Pancreas (tissue), 10 donors: Measurements from ENCODE around the gene DLGAP4. TPM values are rescaled to one million over a fixed set of nuclear protein-coding genes. Genes with fewer than 3 reads are reported as not detected.

Experiments used
- ATAC-seq, 4 donors: fragments of 200-7000 bp; cut with Tn5 transposase; one replicate each; pipeline versions ENCODE4 v1.8.0 to v1.9.1; 2020; ENCODE audit warnings: mild to moderate bottlenecking in 4 of 4, moderate library complexity in 4 of 4
- DNase-seq, 6 donors: peaks; one replicate each; pipeline ENCODE4 v3.0.0-alpha.2; 2020
- FAIRE-seq: peaks from 2 replicates; lab custom pipeline; 2012; peaks lifted over from hg19 to GRCh38; lab: Jason Lieb, UNC
- H3K27ac ChIP-seq, 4 donors: fragments of 200-600 bp; sonication (generic); 1 replicate in 3 of 4; 2 replicates in 1 of 4; pipeline versions ENCODE4 v1.5.0 to v1.8.0; 2020
- H3K27me3 ChIP-seq, 4 donors: fragments of 200-600 bp; one replicate each; pipeline ENCODE4 v1.8.0; 2021
- H3K36me3 ChIP-seq, 3 donors: fragments of 200-600 bp; sonication (generic) in 1 of 3; one replicate each; pipeline versions ENCODE4 v1.5.0 to v1.8.0; 2020 to 2021
- H3K4me1 ChIP-seq, 3 donors: fragments of 200-600 bp; one replicate each; pipeline ENCODE4 v1.8.0; 2021
- H3K4me3 ChIP-seq, 4 donors: fragments of 200-600 bp; sonication (generic) in 2 of 4; one replicate each; pipeline versions ENCODE4 v1.5.0 to v1.8.0; 2020 to 2021
- H3K9me3 ChIP-seq, 4 donors: fragments of 200-600 bp; one replicate each; pipeline ENCODE4 v1.8.0; 2021
- WGBS, 2 donors: extraction: QIAGEN DNeasy Blood & Tissue Kit; methylation state at CpG; one replicate each; pipeline ENCODE4 v1.1.7; 2013; 5-methylcytosine and 5-hydroxymethylcytosine counted together
- intact Hi-C, 3 donors: fragments of 100-400 bp; cut with DNase I; formaldehyde crosslinking; loops; one replicate each; pipeline versions ENCODE4 v1.11.1 to v1.14.2; 2022
- polyA plus RNA-seq, 2 donors: library from polyadenylated mRNA; stranded (reverse); fragments of 200-250 nt; gene quantifications; one replicate each; pipeline ENCODE4 v1.2.3, GENCODE V29; 2013
- total RNA-seq, 6 donors: library from RNA; stranded (reverse); fragmentation: NEBNext Ultra II Directional in 4 of 6; extraction: Animal tissue kit (Norgen Biotek cat#: 25700) in 4 of 6; gene quantifications; one replicate each; pipeline versions ENCODE4 v1.2.1 to v1.2.4, GENCODE V29; 2021 to 2023
- TF ChIP-seq, protein P1 (sequence below), 4 donors: fragments of 200-600 bp; sonication (generic) in 3 of 4; IDR thresholded peaks; one replicate each; pipeline versions ENCODE4 v1.5.0 to v1.8.0; 2021; ENCODE audit warnings: antibody characterized with exemption in 4 of 4
- donor health status: healthy with polysubstance abuse.
- donor health status: DM: no; HTN: no; CAD: no; lungs with moderate emphysema.
- donor health status: DM: no; HTN: no; CAD: no.
- donor health status: control.
- donor health status: control.
- donor health status: Bipolar disorder and iron deficiency.
- donor health status: DM: yes; HTN: yes; CAD: no.
- donor health status: DM: no; HTN: no; CAD: no.
- donor health status: DM: no; HTN: no; CAD: no.
- donor health status: DM: yes; HTN: yes; CAD: no.

DLGAP4 gene
- total and polyA plus RNA-seq, 8 donors: 28.6 to 49.5 (median 42.6) TPM

DNA sequence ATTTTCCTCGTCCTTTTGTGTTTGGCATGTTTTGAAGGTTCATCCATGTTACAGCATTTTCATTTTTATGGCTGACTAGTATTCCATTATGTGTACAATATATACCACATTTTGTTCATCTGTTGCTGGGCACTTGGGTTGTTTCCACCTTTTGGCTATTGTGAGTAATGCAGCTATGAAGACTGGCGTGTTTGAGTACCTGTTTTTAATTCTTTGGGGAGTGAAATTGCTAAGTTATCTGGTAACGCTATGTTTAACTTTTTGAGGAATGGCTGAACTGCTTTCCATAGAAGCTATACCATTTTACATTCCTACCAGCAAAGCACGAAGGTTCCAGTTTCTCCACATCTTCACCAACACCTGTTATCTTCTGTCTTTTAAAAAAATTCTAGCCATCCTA, 198.2 kb downstream of the DLGAP4 start:
- no peaks in the 10 kb centered on the region for H3K27me3 ChIP-seq
- DNase-seq (no peak), FAIRE-seq (no peak), ATAC-seq (no peak)
- H3K27ac ChIP-seq: no peak overlapping the region
- H3K4me3 ChIP-seq: no peak overlapping the region
- WGBS, 2 donors: 87 to 91% methylated on average over 4 of the region's 4 CpGs
- peaks cover 0 to 25% (median 5%) of the 10 kb centered on the region in 3 donors for H3K36me3 ChIP-seq
- TF ChIP-seq, protein P1, sequence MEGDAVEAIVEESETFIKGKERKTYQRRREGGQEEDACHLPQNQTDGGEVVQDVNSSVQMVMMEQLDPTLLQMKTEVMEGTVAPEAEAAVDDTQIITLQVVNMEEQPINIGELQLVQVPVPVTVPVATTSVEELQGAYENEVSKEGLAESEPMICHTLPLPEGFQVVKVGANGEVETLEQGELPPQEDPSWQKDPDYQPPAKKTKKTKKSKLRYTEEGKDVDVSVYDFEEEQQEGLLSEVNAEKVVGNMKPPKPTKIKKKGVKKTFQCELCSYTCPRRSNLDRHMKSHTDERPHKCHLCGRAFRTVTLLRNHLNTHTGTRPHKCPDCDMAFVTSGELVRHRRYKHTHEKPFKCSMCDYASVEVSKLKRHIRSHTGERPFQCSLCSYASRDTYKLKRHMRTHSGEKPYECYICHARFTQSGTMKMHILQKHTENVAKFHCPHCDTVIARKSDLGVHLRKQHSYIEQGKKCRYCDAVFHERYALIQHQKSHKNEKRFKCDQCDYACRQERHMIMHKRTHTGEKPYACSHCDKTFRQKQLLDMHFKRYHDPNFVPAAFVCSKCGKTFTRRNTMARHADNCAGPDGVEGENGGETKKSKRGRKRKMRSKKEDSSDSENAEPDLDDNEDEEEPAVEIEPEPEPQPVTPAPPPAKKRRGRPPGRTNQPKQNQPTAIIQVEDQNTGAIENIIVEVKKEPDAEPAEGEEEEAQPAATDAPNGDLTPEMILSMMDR (IDR thresholded peaks at IDR 0.05): no peak
- intact Hi-C loops: no loop called here
- no peaks in the 10 kb centered on the region for H3K9me3 ChIP-seq
- no peaks in the 10 kb centered on the region for H3K4me1 ChIP-seq

DNA sequence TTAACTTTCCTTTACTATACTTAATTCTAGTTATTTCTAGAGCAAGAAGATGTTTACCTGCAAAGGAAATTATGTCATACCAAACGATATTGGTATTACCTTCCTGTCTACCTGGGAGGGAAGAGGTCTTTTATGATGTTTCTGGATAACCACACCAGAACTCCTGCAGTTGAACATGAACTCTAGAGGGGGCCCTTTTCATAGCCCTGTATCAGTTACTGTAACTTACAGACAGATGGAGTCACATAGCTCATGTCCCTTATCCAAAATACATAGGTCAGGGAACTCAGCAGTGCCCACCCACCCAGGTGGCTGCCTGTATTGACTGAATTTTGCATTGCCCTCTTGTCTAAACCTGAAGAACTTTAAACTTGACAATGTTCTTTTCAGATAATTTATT, 200.1 kb downstream of the DLGAP4 start:
- ATAC-seq (peak in 1 of 4 donors; percentile 38), DNase-seq (no peak), FAIRE-seq (no peak)
- 43 to 52% methylated on average over 1 of the region's 1 CpG for WGBS, 2 donors
- peaks cover 0 to 19% (median 5%) of the 10 kb centered on the region in 3 donors for H3K36me3 ChIP-seq
- intact Hi-C loops: no loop called here
- no peak overlapping the region for H3K27ac ChIP-seq
- no peak overlapping the region for H3K4me3 ChIP-seq
- H3K4me1 ChIP-seq: no peaks in the 10 kb centered on the region
- H3K27me3 ChIP-seq: no peaks in the 10 kb centered on the region
- H3K9me3 ChIP-seq: no peaks in the 10 kb centered on the region
- TF ChIP-seq, protein P1 (IDR thresholded peaks at IDR 0.05): no peak

DNA sequence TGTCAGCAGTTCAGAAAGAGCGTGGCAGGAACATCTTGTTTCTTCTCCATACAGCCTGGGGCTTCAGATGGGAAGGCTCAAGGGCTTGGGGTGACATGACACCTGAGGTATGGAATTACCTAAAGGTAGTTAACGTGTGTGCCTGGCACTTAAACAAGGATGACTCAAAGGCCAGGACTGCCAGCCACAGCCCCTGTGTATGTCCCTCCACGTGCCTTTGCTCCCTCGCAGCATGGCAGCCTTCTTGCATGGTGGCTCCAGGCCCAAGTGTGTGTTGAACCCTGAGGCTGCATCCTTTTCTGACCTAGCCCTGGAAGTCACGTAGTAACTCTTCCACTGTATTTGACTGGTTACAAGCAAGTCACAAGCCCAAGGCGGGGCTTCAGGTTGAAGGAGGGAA, 201.6 kb downstream of the DLGAP4 start:
- Histone ChIP-seq H3K4me1 (no peaks in the 10 kb centered on the region), H3K4me3 (no peak overlapping the region), H3K27ac (no peak overlapping the region), H3K27me3 (no peaks in the 10 kb centered on the region), H3K9me3 (no peaks in the 10 kb centered on the region), H3K36me3 (peaks cover 0 to 26% (median 5%) of the 10 kb centered on the region in 3 donors)
- TF ChIP-seq, protein P1 (IDR thresholded peaks at IDR 0.05): no peak
- DNase-seq (no peak), FAIRE-seq (no peak), ATAC-seq (no peak)
- 88 to 98% methylated on average over 6 of the region's 6 CpGs for WGBS, 2 donors
- intact Hi-C loops: no loop called here

DNA sequence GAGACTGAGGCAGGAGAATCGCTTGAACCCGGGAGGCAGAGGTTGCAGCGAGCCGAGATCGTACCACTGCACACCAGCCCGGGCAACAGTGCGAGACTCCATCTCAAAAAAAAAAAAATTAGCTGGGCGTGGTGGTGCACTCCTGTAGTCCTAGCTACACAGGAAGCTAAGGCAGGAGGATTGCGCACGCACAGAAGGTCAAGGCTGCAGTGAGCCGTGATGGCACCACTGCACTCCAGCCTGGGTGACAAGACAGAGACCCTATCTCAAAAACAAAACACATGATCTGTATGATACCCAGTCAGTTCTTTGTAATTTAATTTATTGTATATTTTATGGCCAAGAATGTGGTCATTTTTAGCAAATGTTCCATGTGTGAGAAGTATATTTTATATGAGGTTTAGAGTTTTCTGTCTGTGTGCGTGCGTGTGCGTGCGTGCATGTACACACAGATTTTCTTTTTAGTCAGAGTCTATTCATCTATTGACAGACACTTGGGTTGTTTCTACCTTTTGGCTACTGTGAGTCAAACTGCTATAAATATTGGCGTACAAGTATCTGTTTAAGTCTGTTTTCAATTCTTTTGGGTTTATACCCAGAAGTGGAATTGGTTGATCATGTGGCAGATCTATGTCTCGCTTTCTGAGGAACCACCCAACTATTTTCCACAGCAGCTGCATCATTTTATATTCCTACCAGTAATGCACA, 213.0 kb downstream of the DLGAP4 start:
- no peak for FAIRE-seq
- no peak overlapping the region for H3K27ac ChIP-seq
- 96 to 98% methylated on average over 17 of the region's 17 CpGs for WGBS, 2 donors
- DNase-seq: no peak
- H3K4me3 ChIP-seq: no peak overlapping the region
- H3K36me3 ChIP-seq: peaks cover 0 to 23% (median 2%) of the 10 kb centered on the region in 3 donors
- intact Hi-C loops: no loop called here
- no peaks in the 10 kb centered on the region for H3K27me3 ChIP-seq
- no peaks in the 10 kb centered on the region for H3K4me1 ChIP-seq
- TF ChIP-seq, protein P1 (IDR thresholded peaks at IDR 0.05): no peak
- ATAC-seq: no peak
- H3K9me3 ChIP-seq: no peaks in the 10 kb centered on the region

DNA sequence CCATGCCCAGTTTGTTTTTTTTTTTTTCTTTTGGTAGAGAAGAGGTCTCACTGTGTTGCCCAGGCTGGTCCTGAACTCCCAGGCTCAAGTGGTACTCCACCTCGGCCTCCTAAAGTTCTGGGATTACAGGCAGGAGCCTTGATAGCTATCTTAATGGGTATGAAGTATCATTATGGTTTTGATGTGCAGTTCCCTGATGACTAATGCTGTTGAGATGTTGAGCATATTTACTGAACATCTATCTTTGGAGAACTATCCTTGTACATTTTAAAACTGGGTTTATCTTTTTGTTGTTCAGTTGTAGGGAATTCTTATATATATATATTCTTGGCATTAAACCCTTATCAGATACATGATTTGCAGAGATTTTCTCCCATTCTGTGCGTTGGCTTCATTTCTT, 213.8 kb downstream of the DLGAP4 start:
- TF ChIP-seq, protein P1 (IDR thresholded peaks at IDR 0.05): no peak
- H3K4me3 ChIP-seq: no peak overlapping the region
- H3K4me1 ChIP-seq: no peaks in the 10 kb centered on the region
- FAIRE-seq (no peak), DNase-seq (no peak), ATAC-seq (no peak)
- 89 to 95% methylated on average over 2 of the region's 2 CpGs for WGBS, 2 donors
- intact Hi-C loops: no loop called here
- H3K27me3 ChIP-seq: no peaks in the 10 kb centered on the region
- peaks cover 0 to 31% (median 9%) of the 10 kb centered on the region in 3 donors for H3K36me3 ChIP-seq
- no peaks in the 10 kb centered on the region for H3K9me3 ChIP-seq
- H3K27ac ChIP-seq: no peak overlapping the region
